OCI-LY3 (cell line): ENCODE data around the gene GPR87.

Experiments used
- EZH2phosphoT487 ChIP-seq: fragments of 200-600 bp; shearing (Covaris generic); IDR thresholded peaks from 2 replicates; pipeline ENCODE4 v1.6.1; 2018; ENCODE audit warnings: antibody characterized with exemption, mixed run types, low read depth
- TF ChIP-seq, protein P1 (sequence below): fragments of 200-600, 300-600 bp; sonication (generic); IDR thresholded peaks from 2 replicates; pipeline ENCODE4 v1.5.1; 2014; ENCODE audit warnings: antibody characterized with exemption, low read length, low read depth

- TF ChIP-seq, protein P1, sequence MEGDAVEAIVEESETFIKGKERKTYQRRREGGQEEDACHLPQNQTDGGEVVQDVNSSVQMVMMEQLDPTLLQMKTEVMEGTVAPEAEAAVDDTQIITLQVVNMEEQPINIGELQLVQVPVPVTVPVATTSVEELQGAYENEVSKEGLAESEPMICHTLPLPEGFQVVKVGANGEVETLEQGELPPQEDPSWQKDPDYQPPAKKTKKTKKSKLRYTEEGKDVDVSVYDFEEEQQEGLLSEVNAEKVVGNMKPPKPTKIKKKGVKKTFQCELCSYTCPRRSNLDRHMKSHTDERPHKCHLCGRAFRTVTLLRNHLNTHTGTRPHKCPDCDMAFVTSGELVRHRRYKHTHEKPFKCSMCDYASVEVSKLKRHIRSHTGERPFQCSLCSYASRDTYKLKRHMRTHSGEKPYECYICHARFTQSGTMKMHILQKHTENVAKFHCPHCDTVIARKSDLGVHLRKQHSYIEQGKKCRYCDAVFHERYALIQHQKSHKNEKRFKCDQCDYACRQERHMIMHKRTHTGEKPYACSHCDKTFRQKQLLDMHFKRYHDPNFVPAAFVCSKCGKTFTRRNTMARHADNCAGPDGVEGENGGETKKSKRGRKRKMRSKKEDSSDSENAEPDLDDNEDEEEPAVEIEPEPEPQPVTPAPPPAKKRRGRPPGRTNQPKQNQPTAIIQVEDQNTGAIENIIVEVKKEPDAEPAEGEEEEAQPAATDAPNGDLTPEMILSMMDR: no peak
- TF ChIP-seq EZH2phosphoT487: no peak
Measured at GRCh38 chr3:151281671-151282324, 34.8 kb downstream of the GPR87 start.
